ENCODE data around the gene MAGEB4.

- TF ChIP-seq CTCF (IDR thresholded peaks at IDR 0.05) (no peak), POLR2AphosphoS5 (IDR thresholded peaks at IDR 0.05; ENCODE audit: insufficient read depth in 1 of 2, low read depth in 1 of 2) (no peak), POLR2A (IDR thresholded peaks at IDR 0.05) (no peak)
Measured at GRCh38 chrX:30248854-30249253, 7.1 kb downstream of the MAGEB4 start.
